Left colon (tissue), 2 donors: ENCODE results near the gene TMEM140. TPM values are rescaled to one million over a fixed set of nuclear protein-coding genes. Genes with fewer than 3 reads are reported as not detected.

Experiments
- ATAC-seq: fragments of 200-7000 bp; cut with Tn5 transposase; one replicate; pipeline ENCODE4 v1.9.1; 2020; ENCODE audit warnings: mild to moderate bottlenecking, moderate library complexity
- DNase-seq, 2 donors: peaks; one replicate each; pipeline ENCODE4 v3.0.0-alpha.2; 2020
- intact Hi-C, 2 donors: fragments of 100-400 bp; cut with DNase I in 1 of 2; cut with micrococcal nuclease in 1 of 2; formaldehyde crosslinking; loops; one replicate each; pipeline versions ENCODE4 v1.11.2 to v1.14.0; 2022; cut with DNase I, micrococcal nuclease
- total RNA-seq, 2 donors: library from RNA; stranded (reverse); fragmentation: NEBNext Ultra II Directional; extraction: Animal tissue kit (Norgen Biotek cat#: 25700); gene quantifications; one replicate each; pipeline ENCODE4 v1.2.1, GENCODE V29; 2021
- donor health status: DM: no; HTN: no; CAD: no.
- donor health status: DM: yes; HTN: yes; CAD: no.

TMEM140 gene
- total RNA-seq, 2 donors from 2014 or later: 7.4 to 18.3 TPM

- ATAC-seq: no peak
- DNase-seq: no peak
- intact Hi-C loops: loop anchor here in 1 of 2 donors (10.0 kb wide), 1 partner anchor 511 kb away; no protein-coding TSS in a partner anchor
These were observed 37.8 kb downstream of the TMEM140 start for GRCh38 chr7:135185471-135186260.

GRCh38 chr7:135186261-135186540 is 38.3 kb downstream of the TMEM140 start:
- DNase-seq (no peak), ATAC-seq (no peak)
- intact Hi-C loops: loop anchor here in 1 of 2 donors (10.0 kb wide), 1 partner anchor 511 kb away; no protein-coding TSS in a partner anchor

- DNase-seq (no peak), ATAC-seq (no peak)
- intact Hi-C loops: loop anchor here in 1 of 2 donors (10.0 kb wide), 1 partner anchor 512 kb away; no protein-coding TSS in a partner anchor
These were observed 39.0 kb downstream of the TMEM140 start for GRCh38 chr7:135186841-135187253.

DNA sequence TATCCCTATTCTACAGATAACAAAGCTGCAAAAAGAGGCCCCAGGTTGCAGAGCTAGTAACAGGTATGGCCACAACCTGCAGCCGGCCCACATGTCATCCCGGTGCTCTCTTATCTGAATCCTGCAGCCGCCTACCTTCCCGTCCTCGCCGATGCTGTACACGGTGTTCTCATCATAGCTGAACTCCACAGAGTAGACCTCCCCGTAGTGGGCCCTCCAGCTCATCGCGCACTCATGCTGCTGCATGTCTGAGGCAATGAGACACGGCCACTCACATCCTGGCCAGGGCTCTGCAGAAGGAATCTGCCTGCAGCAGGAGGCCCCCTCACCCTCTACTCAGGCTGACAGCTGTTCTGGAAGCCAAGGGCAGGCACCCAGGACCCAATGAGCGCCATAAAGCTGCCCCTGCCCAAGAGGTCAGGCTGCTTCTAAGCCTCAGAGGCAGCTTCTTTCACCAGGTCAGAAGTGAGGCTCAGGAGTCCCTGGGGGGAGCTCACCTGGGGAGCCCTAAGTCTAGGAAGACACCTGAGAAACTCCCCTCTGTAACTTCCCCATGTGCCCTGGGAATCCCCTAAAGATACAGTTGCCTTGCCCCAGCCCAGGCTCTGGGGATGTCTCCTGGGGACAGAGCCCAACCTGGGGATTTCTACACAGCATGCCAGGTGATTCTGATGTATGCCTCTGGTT is 40.6 kb downstream of the TMEM140 start:
- no peak for DNase-seq
- ATAC-seq: no peak
- intact Hi-C loops: loop anchor here in 1 of 2 donors (10.0 kb wide), 1 partner anchor 514 kb away; no protein-coding TSS in a partner anchor

- intact Hi-C loops: loop anchor here in 1 of 2 donors (10.0 kb wide), 1 partner anchor 514 kb away; no protein-coding TSS in a partner anchor
- no peak for ATAC-seq
- DNase-seq: no peak
These were observed 41.4 kb downstream of the TMEM140 start for GRCh38 chr7:135189221-135189662.

GRCh38 chr7:135189961-135190360 is 42.1 kb downstream of the TMEM140 start:
- DNase-seq: no peak
- no peak for ATAC-seq
- intact Hi-C loops: loop anchor here in 1 of 2 donors (10.0 kb wide), 1 partner anchor 515 kb away; no protein-coding TSS in a partner anchor

- no peak for DNase-seq
- no peak for ATAC-seq
- intact Hi-C loops: no loop called here
These were observed 42.8 kb downstream of the TMEM140 start for GRCh38 chr7:135190703-135191102.

- intact Hi-C loops: no loop called here
- no peak for DNase-seq
- ATAC-seq: no peak
These were observed 45.2 kb downstream of the TMEM140 start for GRCh38 chr7:135192914-135193536.

DNA sequence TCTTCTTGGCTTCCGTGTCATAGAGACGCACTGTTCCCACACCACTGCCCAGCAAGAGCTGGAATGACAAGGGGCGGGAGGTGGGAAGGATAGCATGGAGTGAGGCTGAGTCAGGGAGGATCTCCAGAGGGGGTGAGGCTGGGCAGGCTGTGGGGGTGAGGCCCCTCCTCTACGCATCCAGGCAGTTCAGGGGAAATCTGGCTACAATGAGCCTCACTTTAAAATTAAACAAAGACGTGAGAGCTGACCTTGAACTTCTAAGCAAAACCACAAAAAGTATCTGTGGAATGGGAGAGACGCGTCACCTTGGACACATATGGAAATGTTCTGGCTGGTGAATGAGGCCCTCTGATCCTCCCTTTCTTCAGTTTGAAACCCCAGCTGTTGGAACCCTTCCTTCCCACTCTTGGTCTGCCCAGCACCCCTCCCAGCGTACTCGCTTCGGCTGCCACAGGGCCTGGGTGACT is 45.8 kb downstream of the TMEM140 start:
- ATAC-seq (no peak), DNase-seq (no peak)
- intact Hi-C loops: no loop called here

- no peak for ATAC-seq
- intact Hi-C loops: no loop called here
These were observed 46.7 kb downstream of the TMEM140 start for GRCh38 chr7:135194494-135195095.

GRCh38 chr7:135195156-135195555 is 47.3 kb downstream of the TMEM140 start:
- ATAC-seq (no peak), DNase-seq (no peak)
- intact Hi-C loops: no loop called here

More at GRCh38 chr7:135194494-135195095, 46.7 kb downstream of the TMEM140 start:
- DNase-seq: no peak

GRCh38 chr7:135195968-135196629 is 48.2 kb downstream of the TMEM140 start:
- intact Hi-C loops: no loop called here
- ATAC-seq (no peak), DNase-seq (no peak)

DNA sequence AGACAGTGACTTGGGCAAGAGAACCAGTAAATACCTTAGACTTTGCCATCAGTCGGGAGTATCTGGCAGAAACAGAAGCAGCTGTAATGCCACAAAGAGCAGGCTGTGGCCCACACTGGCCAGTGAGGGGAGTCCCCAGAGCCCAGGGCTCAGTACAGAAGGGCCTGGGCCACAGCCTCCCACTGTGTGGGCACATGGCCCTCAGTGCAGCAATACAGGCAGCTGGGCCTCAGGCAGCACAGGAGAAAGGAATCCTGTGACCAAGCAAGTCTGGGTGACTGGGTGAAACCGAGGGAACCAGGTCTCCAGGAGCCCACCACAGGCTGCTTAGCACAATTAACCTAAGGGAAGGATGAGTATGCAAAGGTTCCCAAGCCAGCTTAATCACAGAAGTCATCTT is 49.5 kb downstream of the TMEM140 start:
- DNase-seq (no peak), ATAC-seq (no peak)

DNA sequence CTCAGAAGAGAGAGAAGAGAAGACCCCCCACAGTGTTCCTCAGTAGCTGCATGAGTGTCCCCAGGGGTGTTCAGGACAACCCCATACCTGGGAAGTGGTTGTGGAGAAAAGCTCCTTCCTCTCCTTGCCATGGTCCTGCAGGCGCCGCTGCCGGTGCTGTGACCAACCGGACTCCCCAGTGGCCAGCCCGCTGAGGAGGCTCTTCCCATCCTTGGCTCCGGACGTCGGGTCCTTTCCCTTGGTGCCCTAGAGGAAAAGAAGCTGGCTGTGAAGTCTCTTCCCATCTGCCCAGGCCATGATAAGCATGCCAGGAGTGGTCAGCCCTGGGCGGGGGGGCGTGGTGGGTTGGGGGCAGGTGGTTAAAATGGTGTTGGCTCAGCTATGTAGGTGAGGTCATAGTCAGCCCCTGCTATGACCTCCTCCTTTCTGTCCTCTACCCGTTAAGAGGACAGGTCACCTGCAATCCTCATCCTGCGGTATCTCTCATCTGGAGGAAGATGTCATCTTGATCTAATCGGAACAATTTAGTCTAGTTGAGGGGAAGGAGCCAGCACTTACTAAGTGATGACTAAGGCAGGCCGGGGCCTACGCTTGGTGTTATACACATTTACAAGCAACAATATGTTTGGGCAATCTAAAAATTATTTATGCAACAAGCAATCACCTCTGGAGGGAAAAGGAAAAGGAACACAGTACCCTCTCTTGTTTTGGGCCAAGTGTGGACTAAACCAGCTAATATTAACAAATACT is 50.2 kb downstream of the TMEM140 start:
- no peak for DNase-seq
- ATAC-seq: no peak
- intact Hi-C loops: no loop called here

More for the DNA sequence above, 49.5 kb downstream of the TMEM140 start:
- intact Hi-C loops: no loop called here

GRCh38 chr7:135199439-135199838 is 51.6 kb downstream of the TMEM140 start:
- no peak for DNase-seq
- intact Hi-C loops: no loop called here
- no peak for ATAC-seq

- intact Hi-C loops: no loop called here
- ATAC-seq: no peak
- no peak for DNase-seq
These were observed 53.0 kb downstream of the TMEM140 start for GRCh38 chr7:135200821-135201331.

DNA sequence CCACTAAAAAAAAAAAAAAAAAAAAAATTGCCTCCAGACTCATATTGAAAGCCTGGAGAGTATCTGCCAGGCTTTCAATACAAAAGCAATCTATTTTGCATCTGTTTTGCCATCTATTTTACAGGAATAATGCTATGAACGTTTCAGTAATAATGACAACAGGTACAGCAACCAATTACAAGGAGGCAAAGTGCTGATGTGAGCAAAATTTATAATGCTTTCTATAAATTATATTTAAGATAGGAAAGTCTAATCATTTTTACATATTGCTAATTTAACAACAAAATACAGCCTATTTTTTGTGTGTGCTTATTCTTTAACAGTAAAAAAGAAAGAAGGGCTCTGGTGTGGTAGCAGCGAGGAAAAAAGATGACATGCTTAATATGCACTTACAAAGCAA is 53.5 kb downstream of the TMEM140 start:
- intact Hi-C loops: no loop called here
- DNase-seq (no peak), ATAC-seq (no peak)

- ATAC-seq: no peak
- intact Hi-C loops: no loop called here
- no peak for DNase-seq
These were observed 56.5 kb downstream of the TMEM140 start for GRCh38 chr7:135204341-135204749.
